Activated B cell treated with CpG ODN at 0.5 μM for 24 hours (primary cell): ENCODE measurements around the gene CCDC7. TPM values are rescaled to one million over a fixed set of nuclear protein-coding genes. Genes with fewer than 3 reads are reported as not detected.

ENCODE experiments used
- ATAC-seq: fragments of 200-7000 bp; cut with Tn5 transposase; one replicate; pipeline ENCODE4 v1.10.0; 2021; ENCODE audit warnings: low read depth, mild to moderate bottlenecking, moderate library complexity
- CTCF ChIA-PET: fragments of 350-600 bp; sonication (Branson Sonifier 250); formaldehyde crosslinking; loops from one replicate; lab custom pipeline; 2021; ENCODE audit warnings: antibody characterized with exemption; lab: Charles Lee
- POLR2A ChIA-PET: fragments of 350-600 bp; sonication (Branson Sonifier 250); formaldehyde crosslinking; loops from one replicate; lab custom pipeline; 2021; ENCODE audit warnings: antibody characterized with exemption; lab: Charles Lee
- DNase-seq: peaks from one replicate; pipeline ENCODE4 v3.0.0; 2022
- H3K27ac Mint-ChIP-seq: one replicate; pipeline ENCODE4 v1.8.0; 2020; ENCODE audit warnings: mixed read lengths
- H3K27me3 Mint-ChIP-seq: one replicate; pipeline ENCODE4 v1.8.0; 2021; ENCODE audit warnings: mixed read lengths
- H3K36me3 Mint-ChIP-seq: one replicate; pipeline ENCODE4 v1.8.0; 2021; ENCODE audit warnings: low read depth, mixed read lengths
- H3K4me1 Mint-ChIP-seq: one replicate; pipeline ENCODE4 v1.8.0; 2021; ENCODE audit warnings: mixed read lengths
- H3K4me3 Mint-ChIP-seq: one replicate; pipeline ENCODE4 v1.8.0; 2020; ENCODE audit warnings: mild to moderate bottlenecking, mixed read lengths
- H3K9me3 Mint-ChIP-seq: one replicate; pipeline ENCODE4 v1.8.0; 2020; ENCODE audit warnings: mixed read lengths
- CTCF ChIP-seq: fragments of 200-600 bp; IDR thresholded peaks from one replicate; pipeline ENCODE4 v1.8.0; 2022; ENCODE audit warnings: antibody characterized with exemption, mild to moderate bottlenecking
- intact Hi-C: fragments of 100-400 bp; cut with micrococcal nuclease; formaldehyde crosslinking; loops from one replicate; pipeline ENCODE4 v1.15.1; 2024
- total RNA-seq: library from RNA; stranded (reverse); gene quantifications from 2 replicates; pipeline ENCODE4 v1.2.3, GENCODE V29; 2022

Gene CCDC7
- total RNA-seq, 1 donor from 2014 or later: 20.0 TPM

GRCh38 chr10:32865170-32865569 lies 419.2 kb downstream of the CCDC7 start:
- Mint-ChIP-seq H3K9me3 (peaks cover 5% of the 10 kb centered on the region), H3K27ac (no peak overlapping the region), H3K4me3 (no peak overlapping the region), H3K36me3 (no peaks in the 10 kb centered on the region), H3K27me3 (no peaks in the 10 kb centered on the region), H3K4me1 (no peaks in the 10 kb centered on the region)
- POLR2A ChIA-PET: no interaction called here
- ATAC-seq: no peak
- TF ChIP-seq CTCF: no peak
- CTCF ChIA-PET: no interaction called here
- no peak for DNase-seq
- intact Hi-C loops: no loop called here

DNA sequence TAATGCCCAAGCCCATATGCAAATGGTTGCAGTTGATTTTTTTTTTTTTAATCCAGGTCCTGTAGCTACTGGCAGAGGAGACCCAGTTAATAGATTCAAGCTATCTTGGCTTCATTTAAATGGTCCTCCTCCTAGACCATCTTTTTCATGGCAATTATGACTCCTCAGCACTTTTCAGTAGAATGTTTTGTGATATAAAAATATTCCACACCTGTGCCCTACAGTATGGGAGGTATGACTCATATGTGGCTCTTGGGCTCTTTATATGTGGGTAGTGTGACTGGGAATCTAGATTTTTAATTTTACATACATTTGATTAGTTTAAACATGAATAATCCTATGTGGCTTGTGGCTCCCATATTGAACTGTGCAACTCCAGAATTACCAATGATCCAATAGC lies 432.0 kb downstream of the CCDC7 start:
- Mint-ChIP-seq H3K27me3 (peaks cover 6% of the 10 kb centered on the region), H3K9me3 (peaks cover 5% of the 10 kb centered on the region), H3K27ac (no peak overlapping the region), H3K4me3 (no peak overlapping the region), H3K4me1 (no peaks in the 10 kb centered on the region), H3K36me3 (no peaks in the 10 kb centered on the region)
- ATAC-seq (no peak), DNase-seq (no peak)
- POLR2A ChIA-PET: no interaction called here
- no peak for TF ChIP-seq CTCF
- intact Hi-C loops: no loop called here
- CTCF ChIA-PET: no interaction called here

- Mint-ChIP-seq H3K4me3 (no peak overlapping the region), H3K27ac (no peak overlapping the region), H3K36me3 (no peaks in the 10 kb centered on the region), H3K4me1 (no peaks in the 10 kb centered on the region), H3K9me3 (no peaks in the 10 kb centered on the region), H3K27me3 (peaks cover 3% of the 10 kb centered on the region)
- intact Hi-C loops: no loop called here
- no peak for TF ChIP-seq CTCF
- ChIA-PET CTCF (no interaction called here), POLR2A (no interaction called here)
- DNase-seq (no peak), ATAC-seq (no peak)
These were observed 432.7 kb downstream of the CCDC7 start for GRCh38 chr10:32878646-32879045.

DNA sequence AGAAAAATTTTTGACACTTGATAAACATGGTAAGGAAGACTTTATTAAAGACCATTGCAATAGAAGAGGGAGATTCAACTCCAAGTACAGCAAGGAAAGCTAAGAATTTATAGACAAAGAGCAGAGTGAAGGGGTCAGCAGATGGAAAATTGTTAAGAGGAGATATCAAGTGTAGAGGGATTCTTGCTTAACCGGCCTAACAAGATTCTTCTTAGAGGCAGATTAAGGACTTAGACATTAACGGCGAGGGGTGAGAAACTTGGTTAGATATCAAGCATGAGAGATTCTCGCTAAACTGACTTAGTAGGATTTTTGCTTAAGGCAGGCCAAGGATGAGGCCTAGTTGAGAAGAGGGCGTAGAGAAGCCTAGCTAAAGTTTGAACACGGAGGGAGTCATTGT lies 436.1 kb downstream of the CCDC7 start:
- CTCF ChIA-PET: no interaction called here
- intact Hi-C loops: no loop called here
- no peak overlapping the region for H3K4me3 Mint-ChIP-seq

GRCh38 chr10:32887481-32887880 lies 441.5 kb downstream of the CCDC7 start:
- no peak overlapping the region for H3K27ac Mint-ChIP-seq
- H3K27me3 Mint-ChIP-seq: no peaks in the 10 kb centered on the region
- ATAC-seq (no peak), DNase-seq (no peak)
- H3K9me3 Mint-ChIP-seq: no peaks in the 10 kb centered on the region
- no peaks in the 10 kb centered on the region for H3K36me3 Mint-ChIP-seq
- intact Hi-C loops: no loop called here
- POLR2A ChIA-PET: no interaction called here
- H3K4me1 Mint-ChIP-seq: peaks cover 2% of the 10 kb centered on the region
- no peak overlapping the region for H3K4me3 Mint-ChIP-seq
- TF ChIP-seq CTCF: no peak
- CTCF ChIA-PET: no interaction called here

More for the DNA sequence above, 436.1 kb downstream of the CCDC7 start:
- H3K27ac Mint-ChIP-seq: no peak overlapping the region
- DNase-seq (no peak), ATAC-seq (no peak)
- H3K9me3 Mint-ChIP-seq: no peaks in the 10 kb centered on the region
- no peak for TF ChIP-seq CTCF
- POLR2A ChIA-PET: no interaction called here
- no peaks in the 10 kb centered on the region for H3K36me3 Mint-ChIP-seq
- H3K4me1 Mint-ChIP-seq: no peaks in the 10 kb centered on the region
- H3K27me3 Mint-ChIP-seq: peaks cover 1% of the 10 kb centered on the region
